Sigmoid colon (tissue), 7 donors: ENCODE measurements around the gene CAMTA1. TPM values are rescaled to one million over a fixed set of nuclear protein-coding genes. Genes with fewer than 3 reads are reported as not detected.

Experiments used
- DNase-seq: peaks from one replicate; pipeline ENCODE4 v3.0.0-alpha.2; 2019
- H3K27ac ChIP-seq, 4 donors: fragments of 200-600 bp; sonication (generic); one replicate each; pipeline ENCODE4 v1.5.1; 2016 to 2019; ENCODE audit warnings: mild to moderate bottlenecking in 1 of 4
- H3K27me3 ChIP-seq, 3 donors: fragments of 200-600 bp; sonication (generic); one replicate each; pipeline ENCODE4 v1.5.1; 2019; ENCODE audit warnings: mild to moderate bottlenecking in 1 of 3
- H3K36me3 ChIP-seq, 4 donors: fragments of 200-600 bp; sonication (generic); one replicate each; pipeline ENCODE4 v1.5.1; 2016 to 2019
- H3K4me1 ChIP-seq, 4 donors: fragments of 200-600 bp; sonication (generic); one replicate each; pipeline ENCODE4 v1.5.1; 2017 to 2019
- H3K4me3 ChIP-seq, 4 donors: fragments of 200-600 bp; sonication (generic); one replicate each; pipeline ENCODE4 v1.5.1; 2017 to 2019; ENCODE audit warnings: mild to moderate bottlenecking in 2 of 4, moderate library complexity in 1 of 4
- H3K9me3 ChIP-seq, 4 donors: fragments of 200-600 bp in 3 of 4; sonication (generic) in 3 of 4; one replicate each; pipeline versions ENCODE4 v1.5.1 to v1.6.1; 2013 to 2019
- CTCF ChIP-seq, 4 experiments: fragments of 450-650 bp in 3 of 4; fragments of 200-600 bp in 1 of 4; IDR thresholded peaks; one replicate each; pipeline ENCODE4 v1.5.1; 2016 to 2019; ENCODE audit warnings: antibody characterized with exemption in 4 of 4, mild to moderate bottlenecking in 3 of 4, moderate library complexity in 2 of 4
- EP300 ChIP-seq, 4 donors: sonication (generic); formaldehyde crosslinking; IDR thresholded peaks; one replicate each; pipeline ENCODE4 v1.6.1; 2017; ENCODE audit warnings: antibody characterized with exemption in 4 of 4
- POLR2A ChIP-seq, 2 donors: fragments of 450-650 bp; IDR thresholded peaks; one replicate each; pipeline ENCODE4 v1.6.1; 2016; ENCODE audit warnings: antibody characterized with exemption in 2 of 2, mild to moderate bottlenecking in 2 of 2, moderate library complexity in 2 of 2
- POLR2AphosphoS5 ChIP-seq, 4 donors: sonication (generic); formaldehyde crosslinking; IDR thresholded peaks; one replicate each; pipeline ENCODE4 v1.6.1; 2017; ENCODE audit warnings: antibody characterized with exemption in 4 of 4
- WGBS, 2 donors: extraction: QIAGEN DNeasy Blood & Tissue Kit; methylation state at CpG; one replicate each; pipeline ENCODE4 v1.1.7; 2013; 5-methylcytosine and 5-hydroxymethylcytosine counted together
- intact Hi-C: fragments of 100-400 bp; cut with DNase I; formaldehyde crosslinking; loops from one replicate; pipeline ENCODE4 v1.15.1; 2023
- polyA plus RNA-seq, 3 donors: library from polyadenylated mRNA; stranded (reverse); fragments of 200-250 nt; gene quantifications; one replicate each; pipeline ENCODE4 v1.2.3, GENCODE V29; 2013
- total RNA-seq, 4 donors: library from RNA; depleted of rRNA; stranded (reverse); fragments of >200 nt; gene quantifications; one replicate each; pipeline ENCODE4 v1.1.0, GENCODE V29; 2016
- donor health status: healthy with polysubstance abuse.
- donor health status: Bipolar disorder and iron deficiency.
- donor health status: healthy.

CAMTA1 gene
- total and polyA plus RNA-seq, 7 donors, result 97.9 to 196 (median 177) TPM

DNA sequence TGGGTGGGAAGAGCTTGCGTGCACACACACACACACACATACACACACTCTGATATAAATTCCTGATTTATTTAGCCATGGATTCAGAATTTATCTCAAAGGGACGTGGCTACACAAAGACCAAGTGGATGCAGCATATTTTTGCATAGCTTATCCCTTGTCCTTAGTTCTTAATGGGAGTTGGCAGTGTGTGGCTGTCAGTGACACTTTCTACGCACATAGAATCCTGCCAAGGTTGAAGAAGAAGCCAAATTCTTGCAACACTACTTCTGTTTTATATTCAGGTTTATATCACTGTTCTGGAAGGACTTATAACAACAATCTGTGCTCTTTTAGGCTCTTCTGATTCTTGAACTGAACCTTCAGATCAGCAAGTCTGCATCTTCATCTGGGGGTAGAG is 292.7 kb downstream of the CAMTA1 start:
- WGBS, 2 donors, result 84 to 85% methylated on average over 3 of the region's 3 CpGs
- no peaks in the 10 kb centered on the region for H3K4me1 ChIP-seq
- peaks cover 0 to 12% (median 1%) of the 10 kb centered on the region in 4 donors for H3K9me3 ChIP-seq
- no peak overlapping the region for H3K4me3 ChIP-seq
- intact Hi-C loops, result no loop called here
- H3K27ac ChIP-seq, result no peak overlapping the region
- no peaks in the 10 kb centered on the region for H3K27me3 ChIP-seq
- H3K36me3 ChIP-seq, result no peaks in the 10 kb centered on the region
- TF ChIP-seq POLR2A (IDR thresholded peaks at IDR 0.05), result no peak
- no peak for TF ChIP-seq CTCF (IDR thresholded peaks at IDR 0.05)
- no peak for DNase-seq

DNA sequence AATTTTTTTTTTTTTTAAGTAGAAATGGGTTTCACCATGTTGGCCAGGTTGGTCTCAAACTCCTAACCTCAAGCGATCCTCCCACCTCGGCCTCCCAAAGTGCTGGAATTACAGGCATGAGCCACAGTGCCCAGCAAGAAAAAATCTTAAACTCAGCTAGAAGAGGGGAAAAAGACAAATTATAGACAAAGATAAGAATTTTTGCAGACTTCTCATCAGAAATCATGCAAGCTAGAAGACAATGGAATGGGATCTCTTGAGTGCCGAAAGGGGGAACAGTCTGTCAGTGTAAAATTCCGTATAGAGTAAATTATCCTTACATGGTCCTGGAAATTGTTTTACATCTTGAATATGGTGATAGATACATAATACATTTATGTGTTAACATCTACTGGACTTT is 294.4 kb downstream of the CAMTA1 start:
- Histone ChIP-seq H3K4me3 (no peak overlapping the region), H3K36me3 (no peaks in the 10 kb centered on the region), H3K27ac (no peak overlapping the region), H3K27me3 (no peaks in the 10 kb centered on the region), H3K9me3 (peaks cover 0 to 12% (median 1%) of the 10 kb centered on the region in 4 donors), H3K4me1 (no peaks in the 10 kb centered on the region)
- DNase-seq, result no peak
- no peak for TF ChIP-seq POLR2AphosphoS5 (IDR thresholded peaks at IDR 0.05)
- no peak for TF ChIP-seq CTCF (IDR thresholded peaks at IDR 0.05)
- TF ChIP-seq EP300 (IDR thresholded peaks at IDR 0.05), result no peak
- 88 to 92% methylated on average over 4 of the region's 4 CpGs for WGBS, 2 donors
- intact Hi-C loops, result no loop called here

DNA sequence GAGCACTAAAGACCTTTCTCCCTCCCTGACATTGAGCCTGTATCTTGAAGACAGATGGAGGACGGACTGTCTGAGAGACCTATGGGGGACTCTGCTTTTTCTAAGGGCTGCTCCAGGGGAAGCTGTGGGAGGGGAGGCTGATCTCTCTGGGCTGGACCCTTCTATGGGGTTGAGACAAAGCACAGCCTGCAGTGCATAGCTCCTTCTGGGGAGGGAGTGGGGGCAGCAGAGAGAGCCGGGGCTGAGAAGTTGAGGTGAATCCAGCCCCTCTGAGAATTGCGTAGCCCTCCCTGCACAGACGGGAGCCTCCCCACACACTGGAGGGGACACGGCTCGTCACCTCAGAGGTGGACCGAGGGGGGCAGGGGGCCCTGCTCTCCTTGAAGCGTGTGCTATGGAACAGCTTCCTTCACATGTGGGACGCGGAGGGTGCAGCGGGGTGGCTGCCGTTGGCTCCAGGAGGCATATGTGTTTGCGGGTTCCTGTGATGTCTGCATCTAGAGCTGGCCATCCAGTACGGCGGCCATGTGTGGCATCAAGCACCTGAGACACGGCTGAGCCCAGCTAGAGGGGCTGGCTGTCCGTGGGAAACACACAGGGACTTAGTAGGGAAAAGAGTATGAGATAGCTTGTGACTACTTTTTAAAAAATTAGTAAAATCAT is 299.1 kb downstream of the CAMTA1 start:
- Histone ChIP-seq H3K9me3 (peaks cover 0 to 4% (median under 1%) of the 10 kb centered on the region in 4 donors), H3K4me3 (no peak overlapping the region), H3K36me3 (no peaks in the 10 kb centered on the region), H3K27me3 (peaks cover 0 to 7% (median 0%) of the 10 kb centered on the region in 3 donors), H3K27ac (no peak overlapping the region), H3K4me1 (no peaks in the 10 kb centered on the region)
- intact Hi-C loops, result no loop called here
- no peak for DNase-seq
- TF ChIP-seq CTCF (IDR thresholded peaks at IDR 0.05) (no peak), EP300 (IDR thresholded peaks at IDR 0.05) (no peak), POLR2AphosphoS5 (IDR thresholded peaks at IDR 0.05) (no peak), POLR2A (IDR thresholded peaks at IDR 0.05) (no peak)
- WGBS, 2 donors, result 68 to 69% methylated on average over 17 of the region's 17 CpGs

- intact Hi-C loops, result no loop called here
- no peak for DNase-seq
Observed at GRCh38 chr1:7085521-7085920, 300.3 kb downstream of the CAMTA1 start.

More at GRCh38 chr1:7085521-7085920, 300.3 kb downstream of the CAMTA1 start:
- Histone ChIP-seq H3K36me3 (no peaks in the 10 kb centered on the region), H3K9me3 (no peaks in the 10 kb centered on the region), H3K27me3 (peaks cover 0 to 7% (median 0%) of the 10 kb centered on the region in 3 donors), H3K4me3 (no peak overlapping the region), H3K27ac (no peak overlapping the region), H3K4me1 (no peaks in the 10 kb centered on the region)
- TF ChIP-seq POLR2AphosphoS5 (IDR thresholded peaks at IDR 0.05), result no peak
- TF ChIP-seq POLR2A (IDR thresholded peaks at IDR 0.05), result no peak
- TF ChIP-seq CTCF (IDR thresholded peaks at IDR 0.05), result no peak
- TF ChIP-seq EP300 (IDR thresholded peaks at IDR 0.05), result no peak
- WGBS, 2 donors, result 80 to 85% methylated on average over 6 of the region's 6 CpGs
